ENCODE data around the gene NEDD4L.

- TF ChIP-seq CTCF (IDR thresholded peaks at IDR 0.05) (no peak), POLR2AphosphoS5 (IDR thresholded peaks at IDR 0.05; ENCODE audit: low read depth, low read length) (no peak)
Observed at GRCh38 chr18:58416704-58417683, 373.0 kb downstream of the NEDD4L start.
